Mammary epithelial cell (primary cell): ENCODE measurements around the gene PPP1R13B.

Source experiments
- EZH2 ChIP-seq: IDR thresholded peaks from 2 replicates; pipeline ENCODE4 v1.6.1; 2012; ENCODE audit warnings: low read length, inconsistent platforms, borderline replicate concordance
- TF ChIP-seq, protein P1 (sequence below), 2 donors: IDR thresholded peaks in 1 of 2; conservative IDR thresholded peaks in 1 of 2; 2 replicates each; pipeline ENCODE4 v1.5.1; 2011 to 2012; ENCODE audit warnings: inconsistent platforms in 2 of 2, low read length in 2 of 2, mild to moderate bottlenecking in 2 of 2, control low read depth in 1 of 2, low read depth in 1 of 2; ENCODE audit not compliant: insufficient read depth in 1 of 2; ENCODE audit errors: extremely low read depth in 1 of 2

GRCh38 chr14:103894723-103895059 lies 47.3 kb upstream of the PPP1R13B start:
- TF ChIP-seq, protein P1, sequence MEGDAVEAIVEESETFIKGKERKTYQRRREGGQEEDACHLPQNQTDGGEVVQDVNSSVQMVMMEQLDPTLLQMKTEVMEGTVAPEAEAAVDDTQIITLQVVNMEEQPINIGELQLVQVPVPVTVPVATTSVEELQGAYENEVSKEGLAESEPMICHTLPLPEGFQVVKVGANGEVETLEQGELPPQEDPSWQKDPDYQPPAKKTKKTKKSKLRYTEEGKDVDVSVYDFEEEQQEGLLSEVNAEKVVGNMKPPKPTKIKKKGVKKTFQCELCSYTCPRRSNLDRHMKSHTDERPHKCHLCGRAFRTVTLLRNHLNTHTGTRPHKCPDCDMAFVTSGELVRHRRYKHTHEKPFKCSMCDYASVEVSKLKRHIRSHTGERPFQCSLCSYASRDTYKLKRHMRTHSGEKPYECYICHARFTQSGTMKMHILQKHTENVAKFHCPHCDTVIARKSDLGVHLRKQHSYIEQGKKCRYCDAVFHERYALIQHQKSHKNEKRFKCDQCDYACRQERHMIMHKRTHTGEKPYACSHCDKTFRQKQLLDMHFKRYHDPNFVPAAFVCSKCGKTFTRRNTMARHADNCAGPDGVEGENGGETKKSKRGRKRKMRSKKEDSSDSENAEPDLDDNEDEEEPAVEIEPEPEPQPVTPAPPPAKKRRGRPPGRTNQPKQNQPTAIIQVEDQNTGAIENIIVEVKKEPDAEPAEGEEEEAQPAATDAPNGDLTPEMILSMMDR (conservative IDR thresholded peaks at IDR 0.05 in 1 of 2, IDR thresholded peaks at IDR 0.05 in 1 of 2; ENCODE audit: extremely low read depth in 1 of 2, insufficient read depth in 1 of 2, low read depth in 1 of 2, low read length in 2 of 2), result no peak
- no peak for TF ChIP-seq EZH2
